ENCODE results near the gene ATAT1. TPM values are rescaled to one million over a fixed set of nuclear protein-coding genes. Genes with fewer than 3 reads are reported as not detected.
"Not testable (repeated sequence)": the region's sequence is repeated elsewhere in the genome, so short reads cannot be mapped to it uniquely, and the experiment has no call there.

The ATAT1 gene
- total and polyA plus RNA-seq, 4 experiments from 2014 or later = 0.29 to 9.4 (median 5.1) TPM

DNA sequence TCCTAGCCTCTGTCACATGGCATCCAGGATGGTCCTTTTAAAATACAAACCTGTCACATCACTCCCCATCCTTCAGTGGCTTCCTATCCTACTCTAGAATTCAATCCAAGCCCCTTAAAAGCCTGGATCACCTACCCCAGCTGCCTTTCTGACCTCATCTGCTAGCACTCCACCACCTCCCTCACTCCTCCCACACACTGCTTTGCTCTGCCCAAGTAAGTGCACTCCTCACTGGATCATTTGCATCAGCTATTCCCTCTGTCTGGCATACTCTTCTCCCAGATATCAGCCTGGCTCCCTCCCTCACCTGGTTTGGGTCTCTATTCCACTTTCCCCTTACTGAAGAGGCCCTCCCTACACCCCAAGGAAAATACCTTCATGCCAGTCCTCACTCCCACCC lies 30.8 kb downstream of the ATAT1 start:
- no peaks in the 10 kb centered on the region for H3K27me3 Mint-ChIP-seq
- ChIA-PET POLR2A (ENCODE audit: partially characterized antibody) (interaction anchor here (3.0 kb wide), 1 partner anchor 40 kb away, joined by 8 read pairs; the partner anchor contains the start of genes MRPS18B and PPP1R10), CTCF (ENCODE audit: partially characterized antibody) (no interaction called here)
- H3K27ac ChIP-seq (ENCODE audit: low read depth, low read length) = no peak overlapping the region
- H3K9me3 Mint-ChIP-seq = no peaks in the 10 kb centered on the region
- no peak for DNase-seq
- H3K9me3 ChIP-seq (ENCODE audit: control insufficient read depth in 1 of 2, low read length in 2 of 2) = no peaks in the 10 kb centered on the region
- H3K4me3 ChIP-seq (ENCODE audit: low read length in 2 of 2) = no peak overlapping the region
- peaks cover 0 to 3% (median 0%) of the 10 kb centered on the region in 4 donors for H3K4me1 Mint-ChIP-seq
- no peak overlapping the region for H3K4me3 Mint-ChIP-seq
- peaks cover 83% of the 10 kb centered on the region for H3K36me3 ChIP-seq (ENCODE audit: insufficient read depth, low read length)
- peaks cover 59 to 80% of the 10 kb centered on the region in 2 donors for H3K36me3 Mint-ChIP-seq
- no peaks in the 10 kb centered on the region for H3K4me1 ChIP-seq (ENCODE audit: insufficient read depth, low read length)
- H3K27ac Mint-ChIP-seq = peak overlapping the region in 3 of 7 donors; percentile 10 to 88 (median 47)
- intact Hi-C loops (cut with micrococcal nuclease) = no loop called here
- no peaks in the 10 kb centered on the region for H3K27me3 ChIP-seq (ENCODE audit: insufficient read depth, low read length)

DNA sequence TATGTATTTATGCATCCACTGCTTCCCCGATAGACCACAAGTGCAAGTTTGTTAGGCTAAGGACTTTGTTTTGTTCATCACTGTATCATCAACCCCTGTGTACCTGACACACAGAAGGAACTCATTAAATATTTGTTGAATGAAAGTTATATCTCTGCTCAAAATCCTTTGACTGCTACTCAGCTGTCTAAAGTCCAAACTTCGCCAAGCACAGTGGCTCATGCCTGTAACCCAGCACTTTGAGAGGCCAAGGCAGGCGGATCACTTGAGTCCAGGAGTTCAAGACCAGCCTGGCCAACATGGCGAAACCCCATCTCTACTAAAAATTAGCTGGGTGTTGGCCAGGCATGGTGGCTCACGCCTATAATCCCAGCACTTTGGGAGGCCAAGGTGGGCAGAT lies 31.2 kb downstream of the ATAT1 start:
- CTCF ChIA-PET (ENCODE audit: partially characterized antibody); intact Hi-C loops (cut with micrococcal nuclease); H3K27me3 ChIP-seq (ENCODE audit: insufficient read depth, low read length); H3K4me1 Mint-ChIP-seq; H3K4me1 ChIP-seq (ENCODE audit: insufficient read depth, low read length); H3K4me3 Mint-ChIP-seq; DNase-seq; H3K9me3 ChIP-seq (ENCODE audit: control insufficient read depth in 1 of 2, low read length in 2 of 2); H3K9me3 Mint-ChIP-seq; H3K4me3 ChIP-seq (ENCODE audit: low read length in 2 of 2); H3K27ac ChIP-seq (ENCODE audit: low read depth, low read length); H3K27me3 Mint-ChIP-seq: not testable (repeated sequence)
- Mint-ChIP-seq H3K27ac (peak overlapping the region in 1 of 7 donors; percentile 88), H3K36me3 (peaks cover 62 to 80% of the 10 kb centered on the region in 2 donors)
- H3K36me3 ChIP-seq (ENCODE audit: insufficient read depth, low read length) = peaks cover 83% of the 10 kb centered on the region
- POLR2A ChIA-PET (ENCODE audit: partially characterized antibody) = interaction anchor here (3.0 kb wide), 1 partner anchor 40 kb away, joined by 8 read pairs; the partner anchor contains the start of genes MRPS18B and PPP1R10

DNA sequence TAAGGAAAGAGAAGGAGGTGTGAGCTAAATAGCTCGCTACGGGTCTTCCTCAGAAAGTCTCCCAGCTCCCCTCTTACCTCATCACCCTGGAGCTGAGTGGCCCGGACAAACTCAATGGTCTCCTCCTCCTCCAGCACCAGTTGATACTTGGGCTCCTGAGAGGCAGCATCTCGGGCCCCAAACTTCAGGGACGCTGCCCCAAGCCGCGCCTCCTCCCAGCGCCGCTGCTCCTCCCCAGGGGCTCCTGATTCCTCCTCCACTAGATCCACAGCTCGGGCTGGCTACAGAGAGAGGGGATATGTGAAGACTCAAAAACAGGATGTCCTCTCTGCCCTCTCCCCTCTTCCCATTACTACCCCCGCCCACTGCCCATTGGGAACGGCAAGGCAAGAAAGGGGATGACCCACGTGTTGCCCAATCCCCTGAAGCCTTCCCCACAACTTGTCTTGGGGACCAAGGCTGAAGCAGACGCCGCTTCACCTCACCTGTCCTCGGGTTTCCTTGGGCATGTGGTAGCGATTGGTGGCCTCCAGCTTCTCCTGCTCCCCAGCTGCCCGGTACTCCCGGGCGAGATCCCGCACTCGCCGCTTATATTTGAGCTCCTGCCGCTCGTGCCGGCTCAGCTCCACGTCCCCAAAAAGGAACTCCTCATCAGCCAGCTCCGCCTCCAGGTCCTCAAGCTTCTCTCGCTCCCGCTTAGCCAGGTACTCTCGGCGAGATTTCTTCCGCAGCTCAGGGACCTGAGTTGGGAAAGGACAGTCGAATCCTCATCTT lies 38.5 kb downstream of the ATAT1 start:
- no peaks in the 10 kb centered on the region for H3K9me3 Mint-ChIP-seq
- H3K27me3 Mint-ChIP-seq = no peaks in the 10 kb centered on the region
- no peak overlapping the region for H3K4me3 Mint-ChIP-seq
- peaks cover 7 to 12% (median 9%) of the 10 kb centered on the region in 4 donors for H3K4me1 Mint-ChIP-seq
- Histone ChIP-seq H3K4me3 (ENCODE audit: low read length in 2 of 2) (no peak overlapping the region), H3K27ac (ENCODE audit: low read depth, low read length) (no peak overlapping the region), H3K9me3 (ENCODE audit: control insufficient read depth in 1 of 2, low read length in 2 of 2) (no peaks in the 10 kb centered on the region), H3K27me3 (ENCODE audit: insufficient read depth, low read length) (no peaks in the 10 kb centered on the region), H3K4me1 (ENCODE audit: insufficient read depth, low read length) (no peaks in the 10 kb centered on the region), H3K36me3 (ENCODE audit: insufficient read depth, low read length) (peaks cover 52% of the 10 kb centered on the region)
- peaks cover 42 to 68% of the 10 kb centered on the region in 2 donors for H3K36me3 Mint-ChIP-seq
- intact Hi-C loops (cut with micrococcal nuclease) = no loop called here
- POLR2A ChIA-PET (ENCODE audit: partially characterized antibody) = interaction anchor here (1.2 to 1.9 kb wide), 3 partner anchors 7 to 50 kb away, joined by 3 to 5 read pairs (median 4); partner anchors contain the start of genes DHX16, MRPS18B and PPP1R10
- CTCF ChIA-PET (ENCODE audit: partially characterized antibody) = interaction anchor here (1.2 to 1.6 kb wide), 3 partner anchors 57 to 125 kb away, joined by 4 to 5 read pairs (median 5); no protein-coding TSS in a partner anchor
- H3K27ac Mint-ChIP-seq = no peak overlapping the region
- DNase-seq = no peak

DNA sequence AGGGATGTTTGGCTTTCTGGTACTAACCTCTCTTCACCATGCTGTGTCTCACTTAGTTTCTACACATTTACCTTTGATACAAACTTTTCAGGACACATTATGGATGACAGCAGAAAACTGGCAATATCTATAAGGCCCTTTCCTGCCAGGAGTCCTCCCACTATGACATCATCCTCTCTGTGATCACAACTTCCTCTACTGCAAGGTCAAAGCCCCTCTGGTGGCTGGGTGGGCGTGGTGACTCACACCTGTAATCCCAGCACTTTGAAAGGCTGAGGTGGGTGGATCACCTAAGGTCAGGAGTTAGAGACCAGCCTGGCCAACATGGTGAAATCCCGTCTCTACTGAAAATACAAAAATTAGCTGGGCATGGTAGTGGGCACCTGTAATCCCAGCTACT lies 39.6 kb downstream of the ATAT1 start:
- peaks cover 54% of the 10 kb centered on the region for H3K36me3 ChIP-seq (ENCODE audit: insufficient read depth, low read length)

DNA sequence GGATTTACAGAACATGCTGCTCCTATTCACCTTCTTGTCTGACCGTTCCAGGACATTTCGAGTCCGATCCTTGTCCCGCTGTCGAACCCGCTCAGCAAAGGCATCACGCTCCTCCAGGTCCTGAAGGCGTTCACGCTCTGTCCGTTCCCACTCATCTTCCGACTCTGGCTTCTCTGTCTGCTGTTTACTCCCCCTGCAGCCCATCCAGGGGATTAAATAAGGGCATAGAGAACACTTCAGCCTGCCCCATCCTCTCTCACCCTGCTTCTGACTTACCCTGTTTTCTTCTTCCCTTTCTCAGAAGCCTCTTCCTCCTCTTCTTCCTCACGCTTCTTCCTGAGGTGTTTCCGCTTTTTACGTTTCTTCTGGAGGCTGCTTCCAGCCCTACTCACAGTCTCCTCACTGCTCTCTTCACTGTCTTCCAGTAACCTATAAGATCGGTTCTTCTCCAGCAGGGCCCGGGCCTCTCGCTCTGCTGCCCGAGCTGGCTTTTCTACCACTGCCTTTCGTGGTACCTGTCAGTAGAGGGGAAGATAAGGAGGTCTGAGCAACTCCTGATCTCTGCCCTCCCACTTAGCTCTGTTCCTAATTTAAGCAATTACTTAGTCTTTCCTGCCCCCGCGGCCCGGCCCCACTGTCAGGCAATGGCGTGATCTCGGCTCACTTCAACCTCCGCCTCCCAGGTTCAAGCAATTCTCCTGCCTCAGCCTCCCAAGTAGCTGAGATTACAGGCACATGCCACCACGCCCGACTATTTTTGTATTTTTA lies 44.3 kb downstream of the ATAT1 start:
- CTCF ChIA-PET (ENCODE audit: partially characterized antibody) = interaction anchor here (2.4 to 19.9 kb wide), 3 partner anchors 56 to 188 kb away, joined by 7 to 865 read pairs (median 71); partner anchors contain the start of genes MDC1 and TUBB
- no peak for DNase-seq
- Mint-ChIP-seq H3K9me3 (peaks cover 0 to 2% (median 0%) of the 10 kb centered on the region in 8 donors), H3K27me3 (no peaks in the 10 kb centered on the region), H3K36me3 (peaks cover 29 to 50% of the 10 kb centered on the region in 2 donors), H3K27ac (peak overlapping the region in 6 of 7 donors; percentile 74 to 97 (median 80)), H3K4me3 (peak overlapping the region; percentile 36 to 86 (median 78)), H3K4me1 (peaks cover 22 to 43% (median 31%) of the 10 kb centered on the region in 4 donors)
- H3K27me3 ChIP-seq (ENCODE audit: insufficient read depth, low read length) = no peaks in the 10 kb centered on the region
- peaks cover 16% of the 10 kb centered on the region for H3K4me1 ChIP-seq (ENCODE audit: insufficient read depth, low read length)
- no peaks in the 10 kb centered on the region for H3K9me3 ChIP-seq (ENCODE audit: control insufficient read depth in 1 of 2, low read length in 2 of 2)
- POLR2A ChIA-PET (ENCODE audit: partially characterized antibody) = interaction anchor here (0.5 to 29.9 kb wide), 4 partner anchors 11 to 56 kb away, joined by 3 to 1474 read pairs (median 20); partner anchors contain the start of genes MDC1, MRPS18B, NRM and PPP1R10
- H3K4me3 ChIP-seq (ENCODE audit: low read length in 2 of 2) = no peak overlapping the region
- H3K27ac ChIP-seq (ENCODE audit: low read depth, low read length) = no peak overlapping the region
- H3K36me3 ChIP-seq (ENCODE audit: insufficient read depth, low read length) = peaks cover 14% of the 10 kb centered on the region
- intact Hi-C loops (cut with micrococcal nuclease) = no loop called here

More for the DNA sequence above, 39.6 kb downstream of the ATAT1 start:
- H3K27ac Mint-ChIP-seq = peak overlapping the region in 1 of 7 donors; percentile 2
- H3K27me3 ChIP-seq (ENCODE audit: insufficient read depth, low read length); H3K27me3 Mint-ChIP-seq; H3K9me3 ChIP-seq (ENCODE audit: control insufficient read depth in 1 of 2, low read length in 2 of 2); H3K4me3 ChIP-seq (ENCODE audit: low read length in 2 of 2); intact Hi-C loops (cut with micrococcal nuclease); DNase-seq; H3K4me3 Mint-ChIP-seq; H3K27ac ChIP-seq (ENCODE audit: low read depth, low read length); POLR2A ChIA-PET (ENCODE audit: partially characterized antibody); H3K4me1 ChIP-seq (ENCODE audit: insufficient read depth, low read length); H3K9me3 Mint-ChIP-seq: not testable (repeated sequence)
- peaks cover 50 to 75% of the 10 kb centered on the region in 2 donors for H3K36me3 Mint-ChIP-seq
- CTCF ChIA-PET (ENCODE audit: partially characterized antibody) = interaction anchor here (1.0 to 19.9 kb wide), 2 partner anchors 61 to 121 kb away, joined by 3 to 865 read pairs; partner anchors contain the start of genes MDC1 and TUBB
- peaks cover 15 to 23% (median 19%) of the 10 kb centered on the region in 4 donors for H3K4me1 Mint-ChIP-seq

DNA sequence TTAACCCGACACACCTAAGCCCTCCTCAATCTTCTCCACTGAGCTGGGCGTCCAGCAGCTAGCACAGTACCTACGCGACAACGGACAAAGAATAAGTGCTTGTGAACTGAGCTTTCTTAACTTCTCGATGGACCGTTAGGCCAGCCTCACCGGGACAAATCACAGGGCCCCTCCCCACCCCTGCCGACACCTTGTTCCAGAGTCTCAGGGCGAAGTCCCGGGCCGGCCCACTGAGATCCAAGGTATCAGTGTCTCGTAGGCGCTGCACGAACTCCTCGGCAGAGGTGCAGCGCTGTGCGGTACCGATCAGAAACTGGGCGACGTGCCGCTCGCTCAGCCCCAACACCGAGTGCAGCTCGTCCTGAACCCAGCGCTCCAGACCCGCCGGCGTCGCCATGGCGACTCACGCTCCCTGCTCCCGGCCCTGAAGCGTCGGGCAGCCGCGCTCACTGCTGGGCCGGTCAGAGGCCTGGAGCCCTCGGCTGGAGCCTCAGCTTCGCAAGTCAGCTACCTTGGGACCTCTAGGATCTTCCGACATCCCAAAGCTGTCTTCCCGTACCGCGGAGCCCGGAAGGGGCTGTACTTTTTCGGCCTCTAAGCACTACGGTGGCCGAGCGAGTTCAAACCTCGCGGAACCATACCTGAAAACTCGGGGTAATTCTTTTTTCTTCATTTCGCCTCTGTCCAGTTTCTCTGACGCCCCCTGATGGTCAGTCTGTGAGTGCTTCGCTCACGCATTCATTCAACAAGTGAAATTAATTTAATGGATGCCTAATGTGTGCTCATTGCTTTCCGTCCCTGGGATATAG lies 46.0 kb downstream of the ATAT1 start, which contains the start of gene DHX16:
TSS of gene DHX16 (minus strand) at position 562 of the 809 bp plus-strand sequence. CDS start at position 397, 165 bp downstream.
- Mint-ChIP-seq H3K36me3 (peaks cover 38 to 50% of the 10 kb centered on the region in 2 donors), H3K27me3 (no peaks in the 10 kb centered on the region), H3K4me3 (peak within 1 kb of the TSS; percentile 80 to 94 (median 90)), H3K4me1 (peaks cover 19 to 51% (median 35%) of the 10 kb centered on the region in 4 donors), H3K9me3 (peaks cover 0 to 2% (median 0%) of the 10 kb centered on the region in 8 donors), H3K27ac (peak within 1 kb of the TSS; percentile 69 to 97 (median 94))
- intact Hi-C loops (cut with micrococcal nuclease) = loop anchor here (1.0 kb wide), 8 partner anchors 10 to 219 kb away; partner anchors contain the start of genes ATAT1, C6orf136, GNL1 and MRPS18B
- Histone ChIP-seq H3K36me3 (ENCODE audit: insufficient read depth, low read length) (peaks cover 26% of the 10 kb centered on the region), H3K4me3 (ENCODE audit: low read length in 2 of 2) (peak within 1 kb of the TSS; percentile 89 to 95), H3K4me1 (ENCODE audit: insufficient read depth, low read length) (peaks cover 20% of the 10 kb centered on the region), H3K9me3 (ENCODE audit: control insufficient read depth in 1 of 2, low read length in 2 of 2) (no peaks in the 10 kb centered on the region), H3K27me3 (ENCODE audit: insufficient read depth, low read length) (no peaks in the 10 kb centered on the region), H3K27ac (ENCODE audit: low read depth, low read length) (peak within 1 kb of the TSS; percentile 77)
- ChIA-PET CTCF (ENCODE audit: partially characterized antibody) (interaction anchor here (0.9 to 19.9 kb wide), 17 partner anchors 9 to 190 kb away, joined by 3 to 865 read pairs (median 4); partner anchors contain the start of genes MDC1 and TUBB), POLR2A (ENCODE audit: partially characterized antibody) (interaction anchor here (0.7 to 29.9 kb wide), 22 partner anchors 8 to 346 kb away, joined by 3 to 1474 read pairs (median 4); partner anchors contain the start of genes ABCF1, ATAT1, C6orf136 and MDC1)
- DNase-seq = peak; percentile 84 to 89 (median 87)

All from CD4-positive, alpha-beta memory T cell (primary cell).